ENCODE results near the gene PDXP.

Gene PDXP

DNA sequence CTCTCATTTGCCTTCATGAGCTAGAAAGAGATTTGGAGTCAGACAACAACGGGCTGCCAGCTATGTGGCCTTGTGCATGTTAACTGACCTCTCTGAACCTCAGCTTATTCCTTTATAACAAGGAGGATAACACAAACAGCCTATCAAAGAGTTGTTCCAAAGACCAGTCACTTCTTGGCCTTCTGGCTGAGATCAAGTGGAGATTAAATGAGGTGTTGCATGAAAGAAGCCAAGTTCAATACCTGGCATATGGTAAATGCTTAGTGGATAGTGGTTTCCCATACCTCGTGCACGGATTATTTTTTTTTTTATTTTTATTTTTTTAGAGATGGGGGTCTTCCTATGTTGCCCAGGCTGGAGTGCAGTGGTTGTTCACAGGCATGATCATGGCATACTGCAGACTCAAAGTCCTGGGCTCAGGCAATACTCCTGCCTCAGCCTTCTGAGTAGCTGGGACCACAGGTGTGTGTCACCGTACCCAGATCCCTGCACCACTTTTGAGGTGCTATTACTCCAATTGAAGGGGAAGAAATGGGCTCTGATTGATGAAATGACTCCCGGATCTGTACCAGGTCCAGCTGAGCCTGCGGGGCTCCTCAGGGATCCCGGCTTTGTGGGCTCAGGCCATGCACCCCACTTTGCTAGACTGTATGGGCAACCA, 21.8 kb downstream of the PDXP start:
- no peak for DNase-seq (ENCODE audit: low read depth)
- in situ Hi-C loops (cut with HindIII; ENCODE audit: low sequenced_read_pairs) = no loop called here
- no peak for TF ChIP-seq CTCF (IDR thresholded peaks at IDR 0.05; ENCODE audit: low read depth, low read length, missing control alignments)
- no peak overlapping the region for H3K4me3 ChIP-seq (ENCODE audit: low read depth, low read length)

- TF ChIP-seq CTCF (IDR thresholded peaks at IDR 0.05; ENCODE audit: low read depth, low read length, missing control alignments) = no peak
- in situ Hi-C loops (cut with HindIII; ENCODE audit: low sequenced_read_pairs) = no loop called here
- DNase-seq (ENCODE audit: low read depth) = no peak
- no peak overlapping the region for H3K4me3 ChIP-seq (ENCODE audit: low read depth, low read length)
Observed at GRCh38 chr22:37681001-37681424, 22.5 kb downstream of the PDXP start.

DNA sequence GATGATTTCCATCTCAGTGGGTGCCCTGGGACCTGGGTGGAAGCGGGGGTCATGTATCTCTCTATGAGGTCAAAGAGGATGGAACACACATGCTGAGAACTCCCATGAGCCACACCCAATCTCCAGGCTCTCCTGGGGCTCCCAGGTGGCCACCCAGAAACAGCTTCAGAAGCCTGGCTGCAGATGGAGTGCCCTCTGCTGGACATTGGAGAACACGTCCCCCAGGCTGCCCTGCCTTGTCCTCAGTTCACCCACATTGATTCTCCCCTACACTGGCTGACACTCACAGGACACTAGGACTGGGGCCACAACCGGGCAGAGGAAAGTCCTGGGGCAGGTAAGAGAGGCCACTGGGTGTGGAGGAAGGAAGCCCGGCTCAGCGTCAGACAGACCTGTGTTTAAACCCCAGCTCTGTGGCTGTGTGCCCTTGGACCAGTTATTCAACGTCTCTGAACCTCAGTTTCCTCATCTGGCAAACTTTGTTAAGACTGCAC, 23.1 kb downstream of the PDXP start:
- in situ Hi-C loops (cut with HindIII; ENCODE audit: low sequenced_read_pairs) = no loop called here
- peak; percentile 63 for DNase-seq (ENCODE audit: low read depth)
- H3K4me3 ChIP-seq (ENCODE audit: low read depth, low read length) = no peak overlapping the region
- TF ChIP-seq CTCF (IDR thresholded peaks at IDR 0.05; ENCODE audit: low read depth, low read length, missing control alignments) = peak; percentile 90

DNA sequence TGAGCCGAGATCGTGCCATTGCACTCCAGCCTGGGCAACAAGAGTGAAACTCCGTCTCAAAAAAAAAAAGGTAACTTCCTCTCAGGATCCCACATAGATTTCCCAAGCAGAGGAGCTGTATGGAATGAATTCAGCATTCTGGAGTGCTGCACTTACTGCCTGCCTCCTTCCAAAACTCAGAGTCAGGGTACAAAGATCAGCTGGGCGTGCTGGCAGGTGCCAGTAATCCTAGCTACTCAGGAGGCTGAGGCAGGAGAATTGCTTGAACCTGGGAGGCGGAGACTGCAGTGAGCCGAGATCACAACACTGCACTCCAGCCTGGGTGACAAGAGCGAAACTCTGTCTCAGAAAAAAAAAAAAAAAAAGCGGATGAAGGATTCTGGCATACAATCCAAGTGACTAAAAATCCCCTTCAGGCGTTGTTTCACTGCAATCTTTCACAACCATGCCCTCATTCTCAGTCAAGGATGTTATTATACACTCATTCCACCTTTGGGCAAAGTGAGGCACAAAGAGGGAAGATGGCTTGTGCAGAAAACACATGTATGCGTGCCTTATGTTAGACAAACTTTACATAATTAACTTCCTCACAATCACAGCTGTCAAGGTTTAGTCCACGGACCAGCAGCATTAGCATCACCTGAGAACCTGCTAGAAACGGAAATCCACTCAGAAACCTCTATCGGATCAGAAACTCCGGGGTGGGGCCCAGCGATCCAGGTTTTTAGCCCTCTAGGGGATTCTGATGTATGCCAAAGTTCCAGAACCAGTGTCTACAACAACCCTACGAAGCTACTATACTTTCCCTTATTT, 26.5 kb downstream of the PDXP start:
- H3K4me3 ChIP-seq (ENCODE audit: low read depth, low read length) = no peak overlapping the region
- in situ Hi-C loops (cut with HindIII; ENCODE audit: low sequenced_read_pairs) = no loop called here
- no peak for TF ChIP-seq CTCF (IDR thresholded peaks at IDR 0.05; ENCODE audit: low read depth, low read length, missing control alignments)
- no peak for DNase-seq (ENCODE audit: low read depth)

DNA sequence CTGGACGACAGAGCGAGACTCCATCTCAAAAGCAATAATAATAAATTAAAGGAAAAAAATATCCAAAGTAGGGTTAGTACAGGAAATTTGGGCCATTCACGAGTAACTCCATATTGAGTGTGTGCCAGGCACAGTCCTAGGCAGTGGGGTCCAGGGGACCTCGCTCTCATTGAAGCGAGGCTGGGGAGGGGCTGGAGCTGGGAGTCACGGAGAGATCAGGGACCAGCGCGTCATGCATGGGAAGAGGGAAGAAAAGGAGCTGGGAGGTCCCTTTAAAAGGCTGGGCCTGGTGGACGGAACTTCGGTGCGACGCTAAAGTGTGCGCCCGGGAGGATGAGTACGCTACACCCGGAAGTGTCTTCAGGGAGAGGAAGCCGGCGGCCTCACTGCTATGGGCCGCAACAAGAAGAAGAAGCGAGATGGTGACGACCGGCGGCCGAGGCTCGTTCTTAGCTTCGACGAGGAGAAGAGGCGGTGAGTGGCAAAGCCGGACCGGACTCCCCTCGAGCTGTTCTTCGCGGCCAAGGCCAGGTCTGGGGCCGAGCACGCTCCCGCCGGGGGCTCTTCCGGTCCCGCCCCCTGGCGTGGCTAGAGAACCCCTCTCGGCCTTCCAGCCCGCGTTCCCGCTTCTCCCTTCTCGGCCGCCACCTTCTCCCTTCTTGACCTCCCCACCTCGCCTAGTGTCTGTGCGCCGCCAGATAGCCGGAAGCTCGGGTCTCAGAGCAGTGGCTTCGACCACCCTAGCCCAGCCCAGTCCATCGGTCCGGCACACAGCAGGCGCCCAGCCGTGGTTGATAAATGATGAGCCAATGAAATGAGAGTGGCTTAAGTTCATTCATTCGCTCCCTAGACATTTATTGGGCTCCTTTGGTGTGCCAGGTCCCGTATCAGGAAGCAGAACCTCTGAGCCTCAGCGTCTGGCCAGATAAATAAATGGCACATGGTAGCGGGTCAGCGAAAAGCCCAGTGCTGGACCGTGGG, 27.8 kb downstream of the PDXP start, which contains the start of gene NOL12:
Gene NOL12, plus strand, starts transcription at position 342 of the 981 bp plus-strand sequence. Its CDS starts 50 bp downstream, at position 392.
- no peak for TF ChIP-seq CTCF (IDR thresholded peaks at IDR 0.05; ENCODE audit: low read depth, low read length, missing control alignments)
- H3K4me3 ChIP-seq (ENCODE audit: low read depth, low read length) = peak within 1 kb of the TSS; percentile 82
- in situ Hi-C loops (cut with HindIII; ENCODE audit: low sequenced_read_pairs) = no loop called here
- peak; percentile 66 for DNase-seq (ENCODE audit: low read depth)

- in situ Hi-C loops (cut with HindIII; ENCODE audit: low sequenced_read_pairs) = no loop called here
- no peak for TF ChIP-seq CTCF (IDR thresholded peaks at IDR 0.05; ENCODE audit: low read depth, low read length, missing control alignments)
- DNase-seq (ENCODE audit: low read depth) = no peak
- no peak overlapping the region for H3K4me3 ChIP-seq (ENCODE audit: low read depth, low read length)
Observed at GRCh38 chr22:37690407-37690806, 31.9 kb downstream of the PDXP start.

Measured in astrocyte of the cerebellum (primary cell).